BJ (cell line): ENCODE results near the gene BICC1. TPM values are rescaled to one million over a fixed set of nuclear protein-coding genes. Genes with fewer than 3 reads are reported as not detected.

Experiments
- CTCF ChIA-PET: fragments of 350-600 bp; formaldehyde crosslinking; extraction: SDS; loops from one replicate; lab custom pipeline; 2021; ENCODE audit warnings: antibody characterized with exemption, inconsistent platforms; lab: Yijun Ruan, JAX
- POLR2A ChIA-PET: fragments of 300-600 bp; sonication (Branson Sonifier 250); formaldehyde crosslinking; extraction: SDS; loops from one replicate; lab custom pipeline; 2021; ENCODE audit warnings: antibody characterized with exemption; lab: Charles Lee
- DNase-seq: peaks from one replicate; pipeline ENCODE4 v3.0.0-alpha.2; 2011; ENCODE audit warnings: low read depth
- H3K27me3 ChIP-seq: 2 replicates; pipeline ENCODE4 v1.6.0; 2011; ENCODE audit warnings: low read length; ENCODE audit not compliant: control insufficient read depth, insufficient read depth
- H3K36me3 ChIP-seq: 2 replicates; pipeline ENCODE4 v1.5.1; 2011; ENCODE audit warnings: low read length; ENCODE audit not compliant: control insufficient read depth, insufficient read depth
- H3K4me3 ChIP-seq: 2 replicates; pipeline ENCODE4 v1.5.1; 2011; ENCODE audit warnings: low read depth, mild to moderate bottlenecking, control low read depth, low read length
- CTCF ChIP-seq: IDR thresholded peaks from 2 replicates; pipeline ENCODE4 v1.5.1; 2011; ENCODE audit warnings: low read depth, mild to moderate bottlenecking, control low read depth, inconsistent platforms, low read length, moderate library complexity; ENCODE audit not compliant: insufficient read depth
- polyA minus RNA-seq: library from RNA; depleted of rRNA, polyadenylated mRNA; stranded (reverse); fragments of >200 nt; gene quantifications from 2 replicates; pipeline ENCODE4 v1.2.3, GENCODE V29; 2011; rRNA and poly(A)+ RNA removed
- polyA plus RNA-seq: library from polyadenylated mRNA; depleted of rRNA; stranded (reverse); fragments of >200 nt; gene quantifications from 2 replicates; pipeline ENCODE4 v1.2.3, GENCODE V29; 2011; rRNA removed

Gene BICC1
- polyA plus RNA-seq (27.0 and 32.1 TPM in 2 replicates), polyA minus RNA-seq (123 and 138 TPM in 2 replicates)

- H3K27me3 ChIP-seq, result no peaks in the 10 kb centered on the region
- TF ChIP-seq CTCF, result no peak
- no peaks in the 10 kb centered on the region for H3K36me3 ChIP-seq
- CTCF ChIA-PET, result interaction anchor here (1.2 to 1.5 kb wide), 6 partner anchors 9 to 439 kb away, joined by 3 to 5 read pairs (median 3); no protein-coding TSS in a partner anchor
- POLR2A ChIA-PET, result no interaction called here
- H3K4me3 ChIP-seq, result peak within 1 kb of the TSS; percentile 95
- DNase-seq, result no peak
Measured at GRCh38 chr10:58512491-58513187, at the start of gene BICC1. TSS of gene BICC1 (plus strand) at chr10:58512872. CDS start at chr10:58513144, 272 bp downstream.

- no peak for TF ChIP-seq CTCF
- POLR2A ChIA-PET, result no interaction called here
- DNase-seq, result no peak
- no peak overlapping the region for H3K4me3 ChIP-seq
- no peaks in the 10 kb centered on the region for H3K36me3 ChIP-seq
- CTCF ChIA-PET, result interaction anchor here (1.2 kb wide), 1 partner anchor 18 kb away, joined by 3 read pairs; no protein-coding TSS in a partner anchor
- H3K27me3 ChIP-seq, result no peaks in the 10 kb centered on the region
Measured at GRCh38 chr10:58464956-58465355, 47.7 kb upstream of the BICC1 start.

DNA sequence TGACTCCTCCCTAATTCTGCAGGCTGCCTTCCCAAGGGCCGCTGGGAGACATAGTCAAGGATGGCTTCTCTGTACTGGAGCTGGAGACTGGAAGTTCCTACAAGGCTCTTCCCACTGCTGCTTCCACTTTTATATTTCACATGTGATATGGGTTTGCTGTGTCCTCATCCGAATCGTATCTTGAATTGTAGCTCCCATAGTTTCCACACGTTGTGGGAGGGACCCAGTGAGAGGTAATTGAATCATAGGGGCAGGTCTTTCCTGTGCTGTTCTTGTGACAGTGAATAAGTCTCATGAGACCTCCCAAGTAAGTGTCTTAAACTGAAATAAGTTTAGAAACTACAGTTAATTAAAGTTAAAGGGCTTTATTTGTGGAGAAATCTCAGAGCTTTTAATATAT, 47.0 kb upstream of the BICC1 start:
- Histone ChIP-seq H3K36me3 (no peaks in the 10 kb centered on the region), H3K27me3 (no peaks in the 10 kb centered on the region), H3K4me3 (no peak overlapping the region)
- DNase-seq, result no peak
- CTCF ChIA-PET, result interaction anchor here (1.2 kb wide), 1 partner anchor 18 kb away, joined by 3 read pairs; no protein-coding TSS in a partner anchor
- POLR2A ChIA-PET, result no interaction called here
- no peak for TF ChIP-seq CTCF

- no peak for TF ChIP-seq CTCF
- no peak for DNase-seq
- Histone ChIP-seq H3K27me3 (no peaks in the 10 kb centered on the region), H3K4me3 (no peak overlapping the region), H3K36me3 (no peaks in the 10 kb centered on the region)
- POLR2A ChIA-PET, result no interaction called here
- CTCF ChIA-PET, result no interaction called here
Measured at GRCh38 chr10:58467931-58468635, 44.6 kb upstream of the BICC1 start.

- DNase-seq, result no peak
- no peak for TF ChIP-seq CTCF
- no peaks in the 10 kb centered on the region for H3K36me3 ChIP-seq
- CTCF ChIA-PET, result no interaction called here
- POLR2A ChIA-PET, result no interaction called here
- no peaks in the 10 kb centered on the region for H3K27me3 ChIP-seq
- H3K4me3 ChIP-seq, result no peak overlapping the region
Measured at GRCh38 chr10:58473976-58474375, 38.7 kb upstream of the BICC1 start.
